Memory B cell (primary cell): Measurements from ENCODE around the gene MYH7B.

ENCODE experiments used
- ATAC-seq: fragments of 150-1000 bp; cut with Tn5 transposase; 2 replicates; pipeline ENCODE4 v1.10.0; 2021; ENCODE audit warnings: low read depth, mild to moderate bottlenecking, moderate library complexity
- DNase-seq, 2 donors: peaks; one replicate each; pipeline ENCODE4 v3.0.0; 2022; ENCODE audit warnings: low spot score in 2 of 2
- H3K27ac Mint-ChIP-seq: one replicate; pipeline ENCODE4 v1.8.0; 2022; ENCODE audit warnings: mild to moderate bottlenecking, moderate library complexity, mixed read lengths
- H3K27me3 Mint-ChIP-seq: one replicate; pipeline ENCODE4 v1.8.0; 2022; ENCODE audit warnings: mixed read lengths
- H3K36me3 Mint-ChIP-seq: one replicate; pipeline ENCODE4 v1.8.0; 2022; ENCODE audit warnings: mild to moderate bottlenecking, mixed read lengths
- H3K4me1 Mint-ChIP-seq: one replicate; pipeline ENCODE4 v1.8.0; 2022; ENCODE audit warnings: mixed read lengths
- H3K4me3 Mint-ChIP-seq: one replicate; pipeline ENCODE4 v1.8.0; 2022; ENCODE audit warnings: mild to moderate bottlenecking, moderate library complexity, mixed read lengths
- H3K9me3 Mint-ChIP-seq: one replicate; pipeline ENCODE4 v1.8.0; 2022; ENCODE audit warnings: mixed read lengths

MYH7B gene

DNA sequence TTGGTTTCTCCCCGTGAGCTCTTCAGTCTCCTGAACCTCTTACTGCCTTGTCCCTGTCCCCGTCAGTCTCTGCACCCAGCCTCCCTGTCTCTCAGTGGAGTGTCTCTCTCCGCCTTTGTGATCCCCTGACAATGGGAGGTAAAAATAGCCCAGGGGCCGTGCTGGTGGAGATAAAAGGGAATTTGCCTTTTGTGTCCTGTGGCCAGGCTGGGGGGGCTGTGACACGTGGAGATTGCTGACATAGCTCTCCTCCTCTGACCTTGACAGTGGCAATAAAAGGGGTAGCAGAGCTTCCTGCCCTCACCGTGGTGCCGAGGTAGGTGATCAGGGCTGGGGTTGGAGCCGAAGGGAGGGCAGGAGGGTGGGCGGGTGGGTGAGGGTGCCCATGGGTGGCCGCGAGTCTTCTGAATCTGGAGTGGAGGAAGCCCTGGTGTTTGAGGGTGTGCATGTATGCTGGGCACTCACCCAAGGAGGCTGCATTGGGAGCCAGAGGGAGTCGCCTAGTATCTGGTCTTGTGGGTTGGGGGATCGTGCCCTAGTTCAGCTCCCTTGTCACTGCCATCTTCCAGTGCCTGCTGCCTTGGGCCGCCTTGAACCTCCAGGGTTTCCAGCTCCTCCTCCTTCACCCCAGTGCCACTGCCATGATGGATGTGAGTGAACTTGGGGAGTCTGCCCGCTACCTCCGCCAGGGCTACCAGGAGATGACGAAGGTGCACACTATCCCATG is 21.9 kb downstream of the MYH7B start:
- Mint-ChIP-seq H3K27ac (no peak overlapping the region), H3K9me3 (no peaks in the 10 kb centered on the region), H3K4me3 (no peak overlapping the region), H3K4me1 (peaks cover 2% of the 10 kb centered on the region), H3K27me3 (peaks cover 18% of the 10 kb centered on the region), H3K36me3 (no peaks in the 10 kb centered on the region)
- no peak for DNase-seq
- no peak for ATAC-seq

GRCh38 chr20:34978092-34978744 is 22.6 kb downstream of the MYH7B start:
- peaks cover 2% of the 10 kb centered on the region for H3K4me1 Mint-ChIP-seq
- ATAC-seq, result no peak
- no peak overlapping the region for H3K4me3 Mint-ChIP-seq
- peaks cover 17% of the 10 kb centered on the region for H3K27me3 Mint-ChIP-seq
- no peak for DNase-seq
- H3K27ac Mint-ChIP-seq, result no peak overlapping the region
- no peaks in the 10 kb centered on the region for H3K36me3 Mint-ChIP-seq
- no peaks in the 10 kb centered on the region for H3K9me3 Mint-ChIP-seq

- DNase-seq (no peak), ATAC-seq (no peak)
- H3K36me3 Mint-ChIP-seq, result no peaks in the 10 kb centered on the region
- H3K27me3 Mint-ChIP-seq, result peaks cover 18% of the 10 kb centered on the region
- no peak overlapping the region for H3K27ac Mint-ChIP-seq
- no peaks in the 10 kb centered on the region for H3K9me3 Mint-ChIP-seq
- H3K4me1 Mint-ChIP-seq, result peaks cover 2% of the 10 kb centered on the region
- H3K4me3 Mint-ChIP-seq, result no peak overlapping the region
Observed at GRCh38 chr20:34979366-34980153, 23.9 kb downstream of the MYH7B start.

- peaks cover 21% of the 10 kb centered on the region for H3K27me3 Mint-ChIP-seq
- H3K36me3 Mint-ChIP-seq, result no peaks in the 10 kb centered on the region
- no peak for ATAC-seq
- no peak overlapping the region for H3K27ac Mint-ChIP-seq
- DNase-seq, result no peak
- H3K4me3 Mint-ChIP-seq, result no peak overlapping the region
- H3K4me1 Mint-ChIP-seq, result peaks cover 2% of the 10 kb centered on the region
- H3K9me3 Mint-ChIP-seq, result no peaks in the 10 kb centered on the region
Observed at GRCh38 chr20:34980543-34981233, 25.0 kb downstream of the MYH7B start.

DNA sequence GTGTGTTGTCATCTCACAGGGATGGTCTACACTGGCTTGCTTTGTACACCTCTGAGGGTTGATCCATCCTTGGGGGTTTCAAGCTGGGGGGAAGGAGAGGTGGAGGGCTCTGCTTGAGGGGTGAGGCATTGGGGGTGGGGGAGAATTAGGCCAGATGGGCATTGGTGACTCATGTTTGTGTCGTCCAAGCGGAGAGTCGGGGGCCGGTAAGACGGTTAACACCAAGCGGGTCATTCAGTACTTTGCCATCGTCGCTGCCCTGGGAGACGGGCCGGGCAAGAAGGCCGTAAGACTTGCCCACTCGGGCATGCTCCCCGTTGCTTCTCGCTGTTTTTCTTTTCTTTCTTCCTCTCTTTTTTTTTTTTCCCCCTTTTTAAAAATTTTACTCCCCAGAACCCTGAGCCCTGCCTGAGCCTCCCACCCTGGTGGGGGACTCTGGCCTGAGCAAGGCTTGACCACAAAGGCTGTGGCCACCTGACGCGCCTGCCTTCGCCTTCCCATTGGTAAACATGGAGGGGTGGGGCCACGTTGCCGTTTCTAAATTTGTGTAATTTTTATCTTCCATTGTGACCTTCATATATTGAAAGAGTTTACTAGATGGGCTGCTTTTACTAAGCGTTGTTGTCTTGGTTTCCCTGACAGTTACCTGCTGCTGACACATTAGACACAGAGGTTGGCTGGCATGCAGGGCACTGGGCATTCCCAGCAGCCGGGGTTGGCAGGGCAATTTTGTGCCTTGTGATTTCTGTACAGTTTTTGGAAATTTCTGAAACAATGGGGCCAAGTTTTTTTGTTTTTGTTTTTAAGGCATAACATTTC is 26.8 kb downstream of the MYH7B start:
- Mint-ChIP-seq H3K27me3 (peaks cover 18% of the 10 kb centered on the region), H3K4me3 (no peak overlapping the region), H3K9me3 (no peaks in the 10 kb centered on the region), H3K36me3 (no peaks in the 10 kb centered on the region), H3K27ac (no peak overlapping the region), H3K4me1 (no peaks in the 10 kb centered on the region)
- no peak for ATAC-seq
- DNase-seq, result no peak

DNA sequence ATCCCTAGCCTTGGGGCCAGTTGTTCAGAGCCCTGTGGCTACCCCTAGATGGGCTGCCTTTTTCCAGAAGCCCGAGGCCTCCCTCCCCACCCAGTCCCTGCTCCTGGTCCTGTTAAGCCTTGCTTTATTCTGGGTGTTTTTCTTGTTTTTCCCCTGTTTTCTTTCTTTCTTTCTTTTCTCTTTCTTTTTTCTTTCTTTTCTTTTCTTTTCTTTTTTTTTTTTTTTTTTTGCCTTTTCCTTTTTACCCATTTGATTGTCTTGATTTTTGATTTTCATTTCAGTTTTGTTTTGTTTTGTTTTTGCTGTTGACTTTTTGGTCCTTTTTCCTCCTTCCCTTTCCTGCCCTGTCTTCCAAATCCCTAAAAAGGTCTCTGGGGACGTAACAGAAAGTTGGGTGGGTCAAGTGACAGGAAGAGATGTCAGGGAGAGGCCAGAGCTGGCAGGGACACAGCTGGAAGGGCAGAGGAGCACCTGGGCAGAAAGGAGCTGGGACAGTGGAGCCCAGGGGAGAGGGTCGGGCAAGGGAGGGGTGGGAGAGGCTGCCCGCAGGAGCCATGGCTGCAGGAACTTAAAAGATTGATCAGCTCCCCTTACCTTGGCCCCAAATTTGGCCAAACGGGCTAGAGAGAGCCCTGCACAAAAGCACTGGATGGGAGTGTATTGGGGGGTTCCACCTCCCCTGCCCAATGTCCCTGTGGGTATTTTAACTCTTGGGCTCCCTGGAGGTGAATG is 27.6 kb downstream of the MYH7B start:
- peaks cover 15% of the 10 kb centered on the region for H3K27me3 Mint-ChIP-seq
- H3K9me3 Mint-ChIP-seq, result no peaks in the 10 kb centered on the region
- ATAC-seq (no peak), DNase-seq (no peak)
- no peaks in the 10 kb centered on the region for H3K36me3 Mint-ChIP-seq
- H3K27ac Mint-ChIP-seq, result no peak overlapping the region
- no peak overlapping the region for H3K4me3 Mint-ChIP-seq
- peaks cover 3% of the 10 kb centered on the region for H3K4me1 Mint-ChIP-seq

GRCh38 chr20:34983995-34984735 is 28.5 kb downstream of the MYH7B start:
- Mint-ChIP-seq H3K9me3 (no peaks in the 10 kb centered on the region), H3K36me3 (no peaks in the 10 kb centered on the region), H3K27me3 (peaks cover 15% of the 10 kb centered on the region), H3K4me1 (peaks cover 3% of the 10 kb centered on the region), H3K27ac (no peak overlapping the region), H3K4me3 (no peak overlapping the region)
- ATAC-seq (no peak), DNase-seq (no peak)

GRCh38 chr20:34984756-34985261 is 29.1 kb downstream of the MYH7B start:
- H3K27me3 Mint-ChIP-seq, result peaks cover 13% of the 10 kb centered on the region
- no peak overlapping the region for H3K27ac Mint-ChIP-seq
- H3K9me3 Mint-ChIP-seq, result no peaks in the 10 kb centered on the region
- H3K4me1 Mint-ChIP-seq, result peaks cover 3% of the 10 kb centered on the region
- ATAC-seq (no peak), DNase-seq (no peak)
- no peak overlapping the region for H3K4me3 Mint-ChIP-seq
- H3K36me3 Mint-ChIP-seq, result no peaks in the 10 kb centered on the region

DNA sequence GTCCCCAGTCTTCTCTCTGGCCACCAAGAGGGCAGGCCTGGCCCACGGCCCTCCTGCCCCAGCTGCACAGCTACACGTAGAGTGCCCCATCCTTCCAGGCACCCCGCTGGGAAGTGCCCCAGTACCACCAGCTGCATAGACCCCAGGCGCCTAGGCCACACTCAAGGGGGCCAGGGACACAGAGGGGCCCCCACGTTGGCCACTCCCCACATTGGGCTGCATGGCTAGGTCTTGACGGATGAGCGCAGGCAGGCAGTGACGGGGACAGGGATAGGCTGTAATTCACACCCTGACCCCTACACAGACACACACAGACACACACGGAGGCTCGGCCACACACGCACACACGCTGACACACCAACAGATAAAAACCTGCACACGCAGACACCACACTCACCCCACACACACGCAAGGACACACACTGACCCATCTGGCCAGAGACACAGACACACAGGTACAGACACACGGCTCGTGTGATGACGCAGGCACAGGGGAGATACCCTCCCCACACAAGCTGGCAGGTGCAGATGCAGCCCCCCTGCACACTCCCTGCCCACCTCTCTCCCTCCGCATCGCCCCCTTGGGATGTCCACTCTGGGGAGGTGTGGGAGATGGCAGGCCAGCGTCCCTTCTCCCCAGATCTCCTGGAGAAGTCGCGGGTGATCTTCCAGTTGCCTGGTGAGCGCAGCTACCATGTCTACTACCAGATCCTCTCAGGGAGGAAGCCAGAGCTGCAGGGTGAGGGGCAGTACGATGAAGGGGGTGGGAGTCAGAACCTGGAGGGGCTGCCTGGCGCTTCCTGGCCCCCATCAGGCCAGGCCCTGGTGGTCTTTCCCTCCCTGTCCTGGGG is 30.0 kb downstream of the MYH7B start:
- no peak overlapping the region for H3K4me3 Mint-ChIP-seq
- ATAC-seq, result no peak
- H3K9me3 Mint-ChIP-seq, result no peaks in the 10 kb centered on the region
- peaks cover 13% of the 10 kb centered on the region for H3K27me3 Mint-ChIP-seq
- no peaks in the 10 kb centered on the region for H3K36me3 Mint-ChIP-seq
- peaks cover 3% of the 10 kb centered on the region for H3K4me1 Mint-ChIP-seq
- no peak for DNase-seq
- no peak overlapping the region for H3K27ac Mint-ChIP-seq

GRCh38 chr20:34986311-34987287 is 30.9 kb downstream of the MYH7B start:
- Mint-ChIP-seq H3K4me1 (peaks cover 3% of the 10 kb centered on the region), H3K9me3 (no peaks in the 10 kb centered on the region), H3K27ac (no peak overlapping the region), H3K4me3 (no peak overlapping the region), H3K27me3 (peaks cover 8% of the 10 kb centered on the region), H3K36me3 (no peaks in the 10 kb centered on the region)
- DNase-seq (no peak), ATAC-seq (no peak)
